Measurements from ENCODE around the gene COQ6. TPM values are rescaled to one million over a fixed set of nuclear protein-coding genes. Genes with fewer than 3 reads are reported as not detected.
"Not testable (repeated sequence)": the region's sequence is repeated elsewhere in the genome, so short reads cannot be mapped to it uniquely, and the experiment has no call there.

COQ6 gene
- total RNA-seq, 1 donor from 2014 or later, result 13.7 TPM

- no peaks in the 10 kb centered on the region for H3K36me3 Mint-ChIP-seq (ENCODE audit: unreplicated experiment)
- no peak overlapping the region for H3K27ac Mint-ChIP-seq (ENCODE audit: unreplicated experiment)
- H3K27me3 Mint-ChIP-seq (ENCODE audit: unreplicated experiment), result no peaks in the 10 kb centered on the region
- no peaks in the 10 kb centered on the region for H3K4me1 Mint-ChIP-seq (ENCODE audit: low read depth, unreplicated experiment)
- H3K9me3 Mint-ChIP-seq (ENCODE audit: unreplicated experiment), result no peaks in the 10 kb centered on the region
- TF ChIP-seq CTCF (IDR thresholded peaks at IDR 0.05; ENCODE audit: partially characterized antibody, unreplicated experiment), result no peak
- no peak overlapping the region for H3K4me3 Mint-ChIP-seq (ENCODE audit: unreplicated experiment)
- DNase-seq, result no peak
These were observed 47.9 kb downstream of the COQ6 start for GRCh38 chr14:73997944-73998447.

- no peak for DNase-seq
- no peaks in the 10 kb centered on the region for H3K36me3 Mint-ChIP-seq (ENCODE audit: unreplicated experiment)
- no peak overlapping the region for H3K4me3 Mint-ChIP-seq (ENCODE audit: unreplicated experiment)
- TF ChIP-seq CTCF (IDR thresholded peaks at IDR 0.05; ENCODE audit: partially characterized antibody, unreplicated experiment), result no peak
- H3K27me3 Mint-ChIP-seq (ENCODE audit: unreplicated experiment), result no peaks in the 10 kb centered on the region
- no peak overlapping the region for H3K27ac Mint-ChIP-seq (ENCODE audit: unreplicated experiment)
- no peaks in the 10 kb centered on the region for H3K4me1 Mint-ChIP-seq (ENCODE audit: low read depth, unreplicated experiment)
- H3K9me3 Mint-ChIP-seq (ENCODE audit: unreplicated experiment), result no peaks in the 10 kb centered on the region
These were observed 48.6 kb downstream of the COQ6 start for GRCh38 chr14:73998726-73999125.

GRCh38 chr14:74005664-74006063 is 55.6 kb downstream of the COQ6 start:
- not testable (repeated sequence) for H3K27me3 Mint-ChIP-seq (ENCODE audit: unreplicated experiment); DNase-seq

GRCh38 chr14:74008843-74009499 is 58.9 kb downstream of the COQ6 start:
- no peak overlapping the region for H3K27ac Mint-ChIP-seq (ENCODE audit: unreplicated experiment)
- no peaks in the 10 kb centered on the region for H3K36me3 Mint-ChIP-seq (ENCODE audit: unreplicated experiment)
- no peaks in the 10 kb centered on the region for H3K9me3 Mint-ChIP-seq (ENCODE audit: unreplicated experiment)
- H3K4me1 Mint-ChIP-seq (ENCODE audit: low read depth, unreplicated experiment), result no peaks in the 10 kb centered on the region
- no peak for DNase-seq
- H3K4me3 Mint-ChIP-seq (ENCODE audit: unreplicated experiment), result no peak overlapping the region
- H3K27me3 Mint-ChIP-seq (ENCODE audit: unreplicated experiment), result no peaks in the 10 kb centered on the region
- TF ChIP-seq CTCF (IDR thresholded peaks at IDR 0.05; ENCODE audit: partially characterized antibody, unreplicated experiment), result no peak

More at GRCh38 chr14:74005664-74006063, 55.6 kb downstream of the COQ6 start:
- H3K9me3 Mint-ChIP-seq (ENCODE audit: unreplicated experiment); H3K27ac Mint-ChIP-seq (ENCODE audit: unreplicated experiment); H3K4me1 Mint-ChIP-seq (ENCODE audit: low read depth, unreplicated experiment); H3K36me3 Mint-ChIP-seq (ENCODE audit: unreplicated experiment); H3K4me3 Mint-ChIP-seq (ENCODE audit: unreplicated experiment): not testable (repeated sequence)

Other genes starting within 250 kb of the COQ6 start
- gene PNMA1, start 235.9 kb upstream of the COQ6 start, total RNA-seq (ENCODE audit: unreplicated experiment), result 145 TPM
- gene PTGR2, start 98.5 kb upstream of the COQ6 start, total RNA-seq (ENCODE audit: unreplicated experiment), result 8.7 TPM
- 50.7 TPM for gene ZNF410, start 63.4 kb upstream of the COQ6 start, total RNA-seq (ENCODE audit: unreplicated experiment)
- 2.8 TPM for gene FAM161B, start 208 bp upstream of the COQ6 start, total RNA-seq (ENCODE audit: unreplicated experiment)
- gene ENTPD5, start 69.0 kb downstream of the COQ6 start, total RNA-seq (ENCODE audit: unreplicated experiment), result 7.8 TPM
- 0.91 TPM for gene BBOF1, start 69.0 kb downstream of the COQ6 start, total RNA-seq (ENCODE audit: unreplicated experiment)
- 8.6 TPM for gene ALDH6A1, start 134.2 kb downstream of the COQ6 start, total RNA-seq (ENCODE audit: unreplicated experiment)
- gene LIN52, start 134.7 kb downstream of the COQ6 start, total RNA-seq (ENCODE audit: unreplicated experiment), result 4.5 TPM

Measured in glutamatergic neuron (in vitro differentiated cells).